WTC11 (cell line): ENCODE results near the gene MGAT5B. TPM values are rescaled to one million over a fixed set of nuclear protein-coding genes. Genes with fewer than 3 reads are reported as not detected.

ENCODE experiments used
- ATAC-seq: fragments of 200-7000 bp; cut with Tn5 transposase; 2 replicates; pipeline ENCODE4 v1.10.0; 2021; ENCODE audit warnings: mild to moderate bottlenecking, moderate library complexity
- CTCF ChIA-PET: fragments of 300-600 bp; sonication (Branson Sonifier 250); formaldehyde crosslinking; loops from one replicate; lab custom pipeline; 2021; ENCODE audit warnings: antibody characterized with exemption; lab: Charles Lee
- POLR2A ChIA-PET: fragments of 350-600 bp; sonication (Branson Sonifier 250); formaldehyde crosslinking; loops from one replicate; lab custom pipeline; 2021; ENCODE audit warnings: antibody characterized with exemption; lab: Charles Lee
- DNase-seq: peaks from one replicate; pipeline ENCODE4 v3.0.0; 2021; ENCODE audit warnings: low spot score
- H3K27ac Mint-ChIP-seq: 2 replicates; pipeline ENCODE4 v1.8.0; 2021; ENCODE audit warnings: mixed read lengths
- H3K27me3 Mint-ChIP-seq: 2 replicates; pipeline ENCODE4 v1.8.0; 2021; ENCODE audit warnings: low read depth, mild to moderate bottlenecking, moderate library complexity, mixed read lengths
- H3K36me3 Mint-ChIP-seq: 2 replicates; pipeline ENCODE4 v1.8.0; 2021; ENCODE audit warnings: mixed read lengths
- H3K4me1 Mint-ChIP-seq: 2 replicates; pipeline ENCODE4 v1.8.0; 2022; ENCODE audit warnings: mixed read lengths
- H3K4me3 Mint-ChIP-seq: 2 replicates; pipeline ENCODE4 v1.8.0; 2021; ENCODE audit warnings: mild to moderate bottlenecking, moderate library complexity, mixed read lengths
- H3K9me3 Mint-ChIP-seq: 2 replicates; pipeline ENCODE4 v1.8.0; 2021; ENCODE audit warnings: mixed read lengths
- ARID4B ChIP-seq: sonication (generic); formaldehyde crosslinking; IDR thresholded peaks from 2 replicates; pipeline ENCODE4 v1.8.0; 2023; ENCODE audit warnings: missing genetic modification reagents, mild to moderate bottlenecking, borderline replicate concordance
- ATF1 ChIP-seq: sonication (generic); formaldehyde crosslinking; IDR thresholded peaks from 2 replicates; pipeline ENCODE4 v1.8.1; 2023; ENCODE audit warnings: mild to moderate bottlenecking, moderate library complexity, missing genetic modification reagents
- CDX4 ChIP-seq: fragments of 250-450 bp; sonication (Bioruptor Pico); IDR thresholded peaks from 2 replicates; pipeline ENCODE4 v1.9.0; 2021; ENCODE audit warnings: moderate library complexity, mild to moderate bottlenecking, inconsistent platforms, borderline replicate concordance
- E2F4 ChIP-seq: sonication (generic); formaldehyde crosslinking; IDR thresholded peaks from 2 replicates; pipeline ENCODE4 v1.8.1; 2022; ENCODE audit warnings: low read depth, mild to moderate bottlenecking, moderate library complexity, missing genetic modification reagents, borderline replicate concordance
- JUN ChIP-seq: sonication (generic); formaldehyde crosslinking; IDR thresholded peaks from 2 replicates; pipeline ENCODE4 v1.8.0; 2023; ENCODE audit warnings: mild to moderate bottlenecking, missing genetic modification reagents
- KAT7 ChIP-seq: sonication (generic); formaldehyde crosslinking; IDR thresholded peaks from 2 replicates; pipeline ENCODE4 v1.8.1; 2023; ENCODE audit warnings: missing genetic modification reagents, mild to moderate bottlenecking, borderline replicate concordance
- MAX ChIP-seq: sonication (generic); formaldehyde crosslinking; IDR thresholded peaks from 2 replicates; pipeline ENCODE4 v1.8.0; 2022; ENCODE audit warnings: mild to moderate bottlenecking, missing genetic modification reagents
- MXD4 ChIP-seq: fragments of 250-450 bp; sonication (Bioruptor Pico); IDR thresholded peaks from 2 replicates; pipeline ENCODE4 v1.8.0; 2021; ENCODE audit warnings: mild to moderate bottlenecking, moderate library complexity, borderline replicate concordance
- NR3C1 ChIP-seq: sonication (generic); formaldehyde crosslinking; conservative IDR thresholded peaks from 2 replicates; pipeline ENCODE4 v1.8.1; 2023; ENCODE audit warnings: low read depth, mild to moderate bottlenecking, missing genetic modification reagents
- PRDM15 ChIP-seq: sonication (generic); formaldehyde crosslinking; IDR thresholded peaks from 2 replicates; pipeline ENCODE4 v1.8.0; 2022; ENCODE audit warnings: missing genetic modification reagents
- PREB ChIP-seq: sonication (generic); formaldehyde crosslinking; IDR thresholded peaks from 2 replicates; pipeline ENCODE4 v1.8.1; 2022; ENCODE audit warnings: mild to moderate bottlenecking, missing genetic modification reagents, moderate library complexity, borderline replicate concordance
- SMAD3 ChIP-seq: sonication (generic); formaldehyde crosslinking; IDR thresholded peaks from 2 replicates; pipeline ENCODE4 v1.8.0; 2022; ENCODE audit warnings: missing genetic modification reagents, mild to moderate bottlenecking, borderline replicate concordance
- USF1 ChIP-seq: sonication (generic); formaldehyde crosslinking; IDR thresholded peaks from 2 replicates; pipeline ENCODE4 v1.8.0; 2022; ENCODE audit warnings: mild to moderate bottlenecking, missing genetic modification reagents
- ZMAT4 ChIP-seq: fragments of 250-450 bp; sonication (Bioruptor Pico); IDR thresholded peaks from 2 replicates; pipeline ENCODE4 v1.9.0; 2021; ENCODE audit warnings: mild to moderate bottlenecking
- ZNF121 ChIP-seq: sonication (generic); formaldehyde crosslinking; IDR thresholded peaks from 2 replicates; pipeline ENCODE4 v1.8.0; 2023; ENCODE audit warnings: missing genetic modification reagents
- ZNF423 ChIP-seq: fragments of 250-450 bp; sonication (Bioruptor Pico); IDR thresholded peaks from 2 replicates; pipeline ENCODE4 v2.1.2; 2022; ENCODE audit warnings: mild to moderate bottlenecking, moderate library complexity
- total RNA-seq: library from RNA; stranded (reverse); gene quantifications from 3 replicates; pipeline ENCODE4 v1.2.3, GENCODE V29; 2021

Gene MGAT5B
- total RNA-seq, 1 experiment from 2014 or later: 11.6 TPM

GRCh38 chr17:76996741-76997694 is 128.8 kb downstream of the MGAT5B start:
- ATAC-seq (no peak), DNase-seq (no peak)
- ChIA-PET CTCF (interaction anchor here (0.5 to 2.1 kb wide), 2 partner anchors 59 to 88 kb away, joined by 6 read pairs; no protein-coding TSS in a partner anchor), POLR2A (interaction anchor here (0.6 kb wide), 1 partner anchor 1445 kb away, joined by 3 read pairs; no protein-coding TSS in a partner anchor)
- no peaks in the 10 kb centered on the region for H3K36me3 Mint-ChIP-seq
- H3K9me3 Mint-ChIP-seq: no peaks in the 10 kb centered on the region
- H3K4me3 Mint-ChIP-seq: no peak overlapping the region
- H3K4me1 Mint-ChIP-seq: peaks cover 44% of the 10 kb centered on the region
- peak overlapping the region; percentile 69; the same call in 1 of the 2 replicates for H3K27ac Mint-ChIP-seq
- TF ChIP-seq NR3C1 (CRISPR knock-in tag) (no peak), ZNF423 (no peak), ZNF121 (no peak), MAX (CRISPR knock-in tag) (no peak), ARID4B (CRISPR knock-in tag) (no peak), JUN (CRISPR knock-in tag) (no peak)
- H3K27me3 Mint-ChIP-seq: no peaks in the 10 kb centered on the region

GRCh38 chr17:76997981-76998531 is 129.9 kb downstream of the MGAT5B start:
- H3K4me1 Mint-ChIP-seq: peaks cover 49% of the 10 kb centered on the region
- H3K36me3 Mint-ChIP-seq: no peaks in the 10 kb centered on the region
- no peaks in the 10 kb centered on the region for H3K9me3 Mint-ChIP-seq
- POLR2A ChIA-PET: no interaction called here
- DNase-seq (no peak), ATAC-seq (no peak)
- H3K27ac Mint-ChIP-seq: no peak overlapping the region
- TF ChIP-seq ATF1 (CRISPR knock-in tag) (no peak), PREB (CRISPR knock-in tag) (no peak)
- H3K4me3 Mint-ChIP-seq: no peak overlapping the region
- CTCF ChIA-PET: interaction anchor here (0.7 kb wide), 1 partner anchor 58 kb away, joined by 3 read pairs; no protein-coding TSS in a partner anchor
- H3K27me3 Mint-ChIP-seq: no peaks in the 10 kb centered on the region

GRCh38 chr17:76998839-76999238 is 130.6 kb downstream of the MGAT5B start:
- Mint-ChIP-seq H3K27me3 (no peaks in the 10 kb centered on the region), H3K36me3 (no peaks in the 10 kb centered on the region), H3K4me1 (peaks cover 46% of the 10 kb centered on the region), H3K9me3 (no peaks in the 10 kb centered on the region), H3K4me3 (no peak overlapping the region), H3K27ac (no peak overlapping the region; the same call in 1 of the 2 replicates)
- DNase-seq: no peak
- no peak for ATAC-seq
- ChIA-PET POLR2A (no interaction called here), CTCF (no interaction called here)
- no peak for TF ChIP-seq MXD4
- TF ChIP-seq CDX4 (CRISPR knock-in tag): no peak
- no peak for TF ChIP-seq SMAD3 (CRISPR knock-in tag)
- TF ChIP-seq KAT7 (CRISPR knock-in tag): no peak
- no peak for TF ChIP-seq NR3C1 (CRISPR knock-in tag)
- TF ChIP-seq E2F4: no peak
- TF ChIP-seq USF1 (CRISPR knock-in tag): no peak
- TF ChIP-seq ZMAT4 (CRISPR knock-in tag): no peak
- TF ChIP-seq PRDM15 (CRISPR knock-in tag): no peak
